Ovary (tissue), 9 donors: ENCODE results near the gene CRB2. TPM values are rescaled to one million over a fixed set of nuclear protein-coding genes. Genes with fewer than 3 reads are reported as not detected.

Source experiments
- DNase-seq, 5 donors: peaks; one replicate each; pipeline ENCODE4 v3.0.0-alpha.2; 2019 to 2020
- H3K27ac ChIP-seq, 2 donors: fragments of 200-600 bp; one replicate each; pipeline versions ENCODE4 v1.5.1 to v1.8.0; 2019 to 2022
- H3K27me3 ChIP-seq: fragments of 200-600 bp; one replicate; pipeline ENCODE4 v1.8.0; 2022
- H3K36me3 ChIP-seq: fragments of 200-600 bp; sonication (generic); one replicate; pipeline ENCODE4 v1.5.1; 2019
- H3K4me1 ChIP-seq: one replicate; pipeline ENCODE4 v1.8.1; 2013; ENCODE audit warnings: mild to moderate bottlenecking, moderate library complexity; ENCODE audit not compliant: insufficient read depth
- H3K4me3 ChIP-seq: fragments of 200-600 bp; sonication (generic); one replicate; pipeline ENCODE4 v1.5.1; 2017
- H3K9me3 ChIP-seq, 2 donors: fragments of 200-600 bp in 1 of 2; sonication (generic) in 1 of 2; one replicate each; pipeline versions ENCODE4 v1.5.1 to v1.8.1; 2013 to 2019; ENCODE audit warnings: mild to moderate bottlenecking in 1 of 2, moderate library complexity in 1 of 2
- EP300 ChIP-seq: sonication (generic); formaldehyde crosslinking; IDR thresholded peaks from one replicate; pipeline ENCODE4 v1.6.1; 2017; ENCODE audit warnings: antibody characterized with exemption
- POLR2A ChIP-seq: fragments of 450-650 bp; IDR thresholded peaks from one replicate; pipeline ENCODE4 v1.6.1; 2017; ENCODE audit warnings: antibody characterized with exemption, mild to moderate bottlenecking, moderate library complexity
- WGBS, 3 donors: extraction: QIAGEN DNeasy Blood & Tissue Kit in 1 of 3; methylation state at CpG; one replicate each; pipeline versions ENCODE4 v1.1.5 to v1.1.7; 2013 to 2017; 5-methylcytosine and 5-hydroxymethylcytosine counted together
- intact Hi-C, 4 donors: fragments of 100-400 bp; cut with DNase I; formaldehyde crosslinking; loops; one replicate each; pipeline versions ENCODE4 v1.11.0 to v1.15.1; 2022 to 2023
- polyA plus RNA-seq, 2 donors: library from polyadenylated mRNA; stranded (reverse); fragments of 200-250 nt in 1 of 2; fragments of 350-450 nt in 1 of 2; fragmentation: Illumina TruSeq in 1 of 2; extraction: RNeasy Lipid Tissue Mini Kit (QIAGEN cat#74804) in 1 of 2; gene quantifications; one replicate each; pipeline ENCODE4 v1.2.3, GENCODE V29; 2013 to 2014
- total RNA-seq, 7 donors: library from RNA; depleted of rRNA in 2 of 7; stranded (reverse); fragments of >200 nt in 2 of 7; fragmentation: NEBNext Ultra II Directional in 3 of 7; extraction: Animal tissue kit (Norgen Biotek cat#: 25700) in 3 of 7; gene quantifications; one replicate each; pipeline versions ENCODE4 v1.1.0 to v1.2.4, GENCODE V29; 2016 to 2023
- TF ChIP-seq, protein P1 (sequence below), 3 donors: fragments of 450-650 bp in 2 of 3; fragments of 200-600 bp in 1 of 3; IDR thresholded peaks; one replicate each; pipeline versions ENCODE4 v1.5.1 to v1.8.0; 2016 to 2022; ENCODE audit warnings: antibody characterized with exemption in 3 of 3, mild to moderate bottlenecking in 1 of 3
- donor health status: DM: no; HTN: no; CAD: no; lungs with moderate emphysema.
- donor health status: DM: no; HTN: no; CAD: no.
- donor health status: Bipolar disorder and iron deficiency.
- donor health status: DM: yes; HTN: yes; CAD: no.
- donor health status: DM: no; HTN: no; CAD: no.
- donor health status: DM: yes; HTN: yes; CAD: no.

The CRB2 gene
- total and polyA plus RNA-seq, 9 donors = 0.13 to 20.4 (median 0.48) TPM

DNA sequence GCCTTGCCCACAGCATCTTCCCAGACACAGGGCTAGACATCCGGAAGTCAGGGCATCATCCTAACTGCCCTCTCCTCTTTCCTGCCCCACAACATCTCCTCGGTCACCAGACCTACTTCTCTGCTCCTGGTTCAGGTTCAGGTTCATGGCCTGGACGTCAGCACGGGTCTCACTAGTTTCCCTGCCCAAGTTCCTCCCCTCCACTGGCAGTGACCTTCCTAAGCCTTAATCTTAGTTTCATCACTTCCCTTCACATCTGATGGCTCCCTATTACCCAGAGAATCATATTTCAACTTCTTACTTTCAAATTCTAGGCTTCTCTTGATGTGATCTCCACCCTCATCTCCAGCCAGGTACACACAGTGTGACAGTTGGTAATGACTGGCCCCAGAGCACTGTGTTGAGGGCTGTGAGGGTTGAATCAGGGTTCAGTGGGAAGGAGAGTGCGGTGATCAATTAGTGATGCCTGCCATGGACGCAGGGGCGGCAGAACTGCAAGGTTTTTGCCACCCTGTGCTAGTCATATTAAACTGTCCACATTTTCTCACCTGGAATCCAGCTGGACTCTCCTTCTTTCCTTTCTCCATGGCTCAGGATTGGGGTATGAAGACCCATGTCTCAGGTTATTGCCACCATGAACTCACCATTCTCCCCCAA, 34.3 kb upstream of the CRB2 start:
- no peaks in the 10 kb centered on the region for H3K9me3 ChIP-seq
- H3K27ac ChIP-seq = no peak overlapping the region
- no peak for DNase-seq
- no peaks in the 10 kb centered on the region for H3K4me1 ChIP-seq
- intact Hi-C loops = no loop called here
- H3K36me3 ChIP-seq = no peaks in the 10 kb centered on the region
- no peak overlapping the region for H3K4me3 ChIP-seq
- no peaks in the 10 kb centered on the region for H3K27me3 ChIP-seq
- TF ChIP-seq POLR2A = no peak
- TF ChIP-seq, protein P1, sequence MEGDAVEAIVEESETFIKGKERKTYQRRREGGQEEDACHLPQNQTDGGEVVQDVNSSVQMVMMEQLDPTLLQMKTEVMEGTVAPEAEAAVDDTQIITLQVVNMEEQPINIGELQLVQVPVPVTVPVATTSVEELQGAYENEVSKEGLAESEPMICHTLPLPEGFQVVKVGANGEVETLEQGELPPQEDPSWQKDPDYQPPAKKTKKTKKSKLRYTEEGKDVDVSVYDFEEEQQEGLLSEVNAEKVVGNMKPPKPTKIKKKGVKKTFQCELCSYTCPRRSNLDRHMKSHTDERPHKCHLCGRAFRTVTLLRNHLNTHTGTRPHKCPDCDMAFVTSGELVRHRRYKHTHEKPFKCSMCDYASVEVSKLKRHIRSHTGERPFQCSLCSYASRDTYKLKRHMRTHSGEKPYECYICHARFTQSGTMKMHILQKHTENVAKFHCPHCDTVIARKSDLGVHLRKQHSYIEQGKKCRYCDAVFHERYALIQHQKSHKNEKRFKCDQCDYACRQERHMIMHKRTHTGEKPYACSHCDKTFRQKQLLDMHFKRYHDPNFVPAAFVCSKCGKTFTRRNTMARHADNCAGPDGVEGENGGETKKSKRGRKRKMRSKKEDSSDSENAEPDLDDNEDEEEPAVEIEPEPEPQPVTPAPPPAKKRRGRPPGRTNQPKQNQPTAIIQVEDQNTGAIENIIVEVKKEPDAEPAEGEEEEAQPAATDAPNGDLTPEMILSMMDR (IDR thresholded peaks at IDR 0.05) = no peak
- no peak for TF ChIP-seq EP300
- WGBS, 3 donors = 84 to 90% (median 89%) methylated on average over 7 of the region's 7 CpGs

DNA sequence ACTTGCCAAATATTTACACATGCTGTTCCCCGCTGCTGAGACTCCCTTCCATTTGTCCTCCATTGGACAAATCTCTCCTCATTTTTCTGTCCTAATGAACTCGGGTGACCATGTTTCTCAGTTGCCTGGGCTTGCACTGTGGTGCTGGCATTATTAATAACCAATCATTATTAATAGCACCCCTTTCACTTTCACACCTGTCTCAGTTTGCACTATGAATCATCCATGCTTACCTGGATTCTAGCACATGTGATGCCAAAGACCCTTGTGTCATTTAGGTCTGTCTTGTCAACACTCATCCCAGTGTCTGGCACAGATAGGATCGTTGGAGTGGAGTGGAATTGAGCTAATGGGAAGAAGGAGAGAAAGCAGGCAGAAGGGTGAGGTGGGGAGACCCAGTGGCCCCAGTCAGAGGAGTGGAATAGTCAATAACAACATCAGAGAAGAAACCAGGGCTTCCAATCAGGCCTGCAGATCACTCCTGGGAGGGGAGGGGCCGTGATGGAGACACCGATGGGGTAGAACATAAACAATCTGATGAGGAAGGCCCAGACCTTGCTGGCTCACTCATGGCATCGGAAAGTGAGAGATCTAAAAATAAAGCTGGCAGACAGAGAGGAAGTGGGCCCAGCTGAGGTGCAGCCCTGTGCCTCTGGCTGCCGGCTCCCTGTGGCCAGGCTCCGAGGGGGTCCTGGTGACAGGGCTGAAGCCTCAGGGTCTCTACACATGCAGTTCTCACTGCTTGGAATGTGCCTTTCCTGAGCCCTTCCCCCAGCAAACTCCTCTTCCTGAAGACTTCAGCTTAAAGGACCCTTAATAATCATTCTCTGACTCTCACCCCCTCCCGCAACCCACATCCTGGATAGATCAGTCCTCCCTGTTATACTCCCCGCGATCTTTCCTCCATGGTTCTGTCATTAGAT, 33.5 kb upstream of the CRB2 start:
- Histone ChIP-seq H3K4me3 (no peak overlapping the region), H3K9me3 (no peaks in the 10 kb centered on the region), H3K27ac (no peak overlapping the region), H3K36me3 (no peaks in the 10 kb centered on the region), H3K4me1 (no peaks in the 10 kb centered on the region), H3K27me3 (no peaks in the 10 kb centered on the region)
- TF ChIP-seq, protein P1 (IDR thresholded peaks at IDR 0.05) = no peak
- TF ChIP-seq POLR2A = no peak
- no peak for TF ChIP-seq EP300
- intact Hi-C loops = no loop called here
- 49 to 57% (median 52%) methylated on average over 11 of the region's 11 CpGs for WGBS, 3 donors
- no peak for DNase-seq

GRCh38 chr9:123323196-123324013, 32.6 kb upstream of the CRB2 start:
- H3K9me3 ChIP-seq = no peaks in the 10 kb centered on the region
- H3K27ac ChIP-seq = no peak overlapping the region
- WGBS, 3 donors = 68 to 76% (median 75%) methylated on average over 13 of the region's 13 CpGs
- no peak for DNase-seq
- no peaks in the 10 kb centered on the region for H3K36me3 ChIP-seq
- H3K4me3 ChIP-seq = no peak overlapping the region
- TF ChIP-seq EP300 (no peak), POLR2A (no peak)
- TF ChIP-seq, protein P1 (IDR thresholded peaks at IDR 0.05) = no peak
- H3K27me3 ChIP-seq = no peaks in the 10 kb centered on the region
- intact Hi-C loops = no loop called here
- no peaks in the 10 kb centered on the region for H3K4me1 ChIP-seq

- no peak for DNase-seq
- WGBS, 3 donors = 68 to 73% (median 72%) methylated on average over 10 of the region's 10 CpGs
- H3K36me3 ChIP-seq = no peaks in the 10 kb centered on the region
- H3K4me3 ChIP-seq = no peak overlapping the region
- TF ChIP-seq EP300 = no peak
- no peak for TF ChIP-seq POLR2A
- TF ChIP-seq, protein P1 (IDR thresholded peaks at IDR 0.05) = no peak
- H3K4me1 ChIP-seq = no peaks in the 10 kb centered on the region
- no peak overlapping the region for H3K27ac ChIP-seq
- no peaks in the 10 kb centered on the region for H3K27me3 ChIP-seq
- no peaks in the 10 kb centered on the region for H3K9me3 ChIP-seq
- intact Hi-C loops = no loop called here
These were observed 31.2 kb upstream of the CRB2 start for GRCh38 chr9:123324767-123325183.
